Mesenchymal stem cell (in vitro differentiated cells and primary cell): ENCODE measurements around the gene ANKS1B.

Experiments used
- DNase-seq: peaks from one replicate; pipeline ENCODE4 v3.0.0-alpha.2; 2013
- H2AFZ ChIP-seq: one replicate; pipeline ENCODE4 v1.6.1; 2013; ENCODE audit warnings: low read depth, mild to moderate bottlenecking, control low read depth, inconsistent platforms, low read length, moderate library complexity
- H2AK5ac ChIP-seq: 2 replicates; pipeline ENCODE4 v1.6.1; 2013; ENCODE audit warnings: low read length, moderate library complexity, mild to moderate bottlenecking, inconsistent platforms; ENCODE audit not compliant: severe bottlenecking
- H2BK120ac ChIP-seq: one replicate; pipeline ENCODE4 v1.6.1; 2013; ENCODE audit warnings: low read depth, mild to moderate bottlenecking, inconsistent platforms, low read length, moderate library complexity
- H2BK12ac ChIP-seq, 2 experiments: one replicate each; pipeline ENCODE4 v1.6.1; 2013; ENCODE audit warnings: inconsistent platforms in 2 of 2, low read length in 2 of 2, mild to moderate bottlenecking in 2 of 2, moderate library complexity in 2 of 2, control low read depth in 1 of 2
- H2BK15ac ChIP-seq: one replicate; pipeline ENCODE4 v1.6.1; 2013; ENCODE audit warnings: mild to moderate bottlenecking, low read depth, inconsistent platforms; ENCODE audit not compliant: poor library complexity, severe bottlenecking
- H2BK5ac ChIP-seq: 2 replicates; pipeline ENCODE4 v1.6.1; 2013; ENCODE audit warnings: low read depth, mild to moderate bottlenecking, low read length, control low read depth, inconsistent platforms; ENCODE audit not compliant: poor library complexity, severe bottlenecking
- H3K14ac ChIP-seq, 2 experiments: one replicate each; pipeline ENCODE4 v1.6.1; 2013; ENCODE audit warnings: inconsistent platforms in 2 of 2, low read length in 2 of 2, control low read depth in 1 of 2, mild to moderate bottlenecking in 1 of 2, moderate library complexity in 1 of 2
- H3K18ac ChIP-seq, 2 experiments: one replicate each; pipeline ENCODE4 v1.6.1; 2013; ENCODE audit warnings: inconsistent platforms in 2 of 2, low read length in 2 of 2, control low read depth in 1 of 2, low read depth in 1 of 2, mild to moderate bottlenecking in 1 of 2
- H3K23ac ChIP-seq, 2 experiments: one replicate each; pipeline ENCODE4 v1.6.1; 2013; ENCODE audit warnings: inconsistent platforms in 2 of 2, low read length in 2 of 2, mild to moderate bottlenecking in 2 of 2, moderate library complexity in 2 of 2, control low read depth in 1 of 2
- H3K27ac ChIP-seq: 2 replicates; pipeline ENCODE4 v1.5.1; 2013; ENCODE audit warnings: mild to moderate bottlenecking, moderate library complexity, low read length, control low read depth, inconsistent platforms; ENCODE audit not compliant: poor library complexity, severe bottlenecking
- H3K27me3 ChIP-seq, 2 experiments: 2 replicates each; pipeline versions ENCODE4 v1.6.1 to v1.7.0; 2013; ENCODE audit warnings: low read length in 2 of 2, mild to moderate bottlenecking in 2 of 2, moderate library complexity in 2 of 2, control low read depth in 1 of 2, inconsistent platforms in 1 of 2; ENCODE audit not compliant: control insufficient read depth in 1 of 2, insufficient read depth in 1 of 2
- H3K36me3 ChIP-seq, 2 experiments: 2 replicates each; pipeline versions ENCODE4 v1.6.1 to v1.7.0; 2013; ENCODE audit warnings: low read length in 2 of 2, control low read depth in 1 of 2, inconsistent platforms in 1 of 2, low read depth in 1 of 2, mild to moderate bottlenecking in 1 of 2; ENCODE audit not compliant: insufficient read depth in 2 of 2, control insufficient read depth in 1 of 2
- H3K4ac ChIP-seq, 2 experiments: one replicate each; pipeline ENCODE4 v1.6.1; 2013; ENCODE audit warnings: inconsistent platforms in 2 of 2, low read length in 2 of 2, mild to moderate bottlenecking in 2 of 2, moderate library complexity in 2 of 2, control low read depth in 1 of 2, low read depth in 1 of 2
- H3K4me1 ChIP-seq: 2 replicates; pipeline ENCODE4 v1.6.1; 2013; ENCODE audit warnings: low read depth, low read length, control low read depth; ENCODE audit not compliant: control insufficient read depth, insufficient read depth
- H3K4me2 ChIP-seq: 2 replicates; pipeline ENCODE4 v1.6.1; 2013; ENCODE audit warnings: low read length, mild to moderate bottlenecking, inconsistent platforms; ENCODE audit not compliant: poor library complexity, severe bottlenecking
- H3K4me3 ChIP-seq, 2 experiments: 2 replicates each; pipeline versions ENCODE4 v1.5.1 to v1.7.0; 2013; ENCODE audit warnings: low read length in 2 of 2, mild to moderate bottlenecking in 2 of 2, control low read depth in 1 of 2, low read depth in 1 of 2; ENCODE audit not compliant: insufficient read depth in 1 of 2
- H3K79me1 ChIP-seq: replicated peaks from 2 replicates; pipeline ENCODE4 v1.6.1; 2013; ENCODE audit warnings: mild to moderate bottlenecking, control low read depth, low read length, inconsistent platforms; ENCODE audit not compliant: poor library complexity, severe bottlenecking
- H3K9ac ChIP-seq: 2 replicates; pipeline ENCODE4 v1.7.0; 2013; ENCODE audit warnings: mild to moderate bottlenecking, low read length, moderate library complexity
- H3K9me3 ChIP-seq: 2 replicates; pipeline ENCODE4 v1.7.0; 2013; ENCODE audit warnings: mild to moderate bottlenecking, low read length; ENCODE audit not compliant: control insufficient read depth
- H4K8ac ChIP-seq: one replicate; pipeline ENCODE4 v1.6.1; 2013; ENCODE audit warnings: inconsistent platforms, mild to moderate bottlenecking, low read length, moderate library complexity
- H4K91ac ChIP-seq: one replicate; pipeline ENCODE4 v1.6.1; 2013; ENCODE audit warnings: mild to moderate bottlenecking, low read length, inconsistent platforms
- WGBS: methylation state at CpG from one replicate; pipeline ENCODE4 v1.1.7; 2013; ENCODE audit warnings: mixed read lengths; 5-methylcytosine and 5-hydroxymethylcytosine counted together

Gene ANKS1B

GRCh38 chr12:98817742-98818141 is 1167.0 kb downstream of the ANKS1B start:
- no peaks in the 10 kb centered on the region for H3K27me3 ChIP-seq
- no peak overlapping the region for H3K27ac ChIP-seq
- no peak overlapping the region for H2AFZ ChIP-seq
- H3K9ac ChIP-seq: no peak overlapping the region
- no peak overlapping the region for H2BK120ac ChIP-seq
- no peak overlapping the region for H3K23ac ChIP-seq
- WGBS: 46% methylated on average over 2 of the region's 2 CpGs
- H3K4me1 ChIP-seq: peaks cover 5% of the 10 kb centered on the region
- H4K8ac ChIP-seq: no peak overlapping the region
- H4K91ac ChIP-seq: no peak overlapping the region
- no peak overlapping the region for H3K18ac ChIP-seq
- no peak overlapping the region for H2AK5ac ChIP-seq
- H2BK5ac ChIP-seq: no peak overlapping the region
- DNase-seq: no peak
- H3K9me3 ChIP-seq: no peaks in the 10 kb centered on the region
- H2BK12ac ChIP-seq: no peak overlapping the region
- no peak overlapping the region for H3K4me2 ChIP-seq
- no peak overlapping the region for H2BK15ac ChIP-seq
- no peaks in the 10 kb centered on the region for H3K36me3 ChIP-seq
- H3K4ac ChIP-seq: no peak overlapping the region
- H3K4me3 ChIP-seq: no peak overlapping the region
- no peaks in the 10 kb centered on the region for H3K79me1 ChIP-seq
- no peak overlapping the region for H3K14ac ChIP-seq

GRCh38 chr12:98816720-98817119 is 1168.0 kb downstream of the ANKS1B start:
- H2BK15ac ChIP-seq: no peak overlapping the region
- no peak overlapping the region for H2BK5ac ChIP-seq
- H3K18ac ChIP-seq: no peak overlapping the region
- H2BK120ac ChIP-seq: no peak overlapping the region
- H3K4me3 ChIP-seq: no peak overlapping the region
- peaks cover 5% of the 10 kb centered on the region for H3K4me1 ChIP-seq
- H4K91ac ChIP-seq: no peak overlapping the region
- H3K9ac ChIP-seq: no peak overlapping the region
- H2BK12ac ChIP-seq: no peak overlapping the region
- H3K9me3 ChIP-seq: no peaks in the 10 kb centered on the region
- DNase-seq: no peak
- no peak overlapping the region for H3K23ac ChIP-seq
- H3K27ac ChIP-seq: no peak overlapping the region
- H2AK5ac ChIP-seq: no peak overlapping the region
- no peak overlapping the region for H4K8ac ChIP-seq
- 68% methylated on average over 3 of the region's 4 CpGs for WGBS
- no peak overlapping the region for H3K4me2 ChIP-seq
- H2AFZ ChIP-seq: no peak overlapping the region
- H3K36me3 ChIP-seq: no peaks in the 10 kb centered on the region
- H3K14ac ChIP-seq: no peak overlapping the region
- H3K4ac ChIP-seq: no peak overlapping the region
- no peaks in the 10 kb centered on the region for H3K79me1 ChIP-seq
- H3K27me3 ChIP-seq: no peaks in the 10 kb centered on the region

- no peaks in the 10 kb centered on the region for H3K36me3 ChIP-seq
- H3K4me1 ChIP-seq: no peaks in the 10 kb centered on the region
- no peak overlapping the region for H2BK15ac ChIP-seq
- peaks cover 0 to 2% of the 10 kb centered on the region in 2 experiments for H3K27me3 ChIP-seq
- no peak overlapping the region for H3K9ac ChIP-seq
- H3K4ac ChIP-seq: no peak overlapping the region
- H2AK5ac ChIP-seq: no peak overlapping the region
- no peaks in the 10 kb centered on the region for H3K9me3 ChIP-seq
- no peak overlapping the region for H2BK12ac ChIP-seq
- no peak overlapping the region for H3K14ac ChIP-seq
- H2AFZ ChIP-seq: no peak overlapping the region
- no peak overlapping the region for H2BK120ac ChIP-seq
- no peak overlapping the region for H3K23ac ChIP-seq
- no peak overlapping the region for H3K27ac ChIP-seq
- no peak overlapping the region for H4K91ac ChIP-seq
- no peak overlapping the region for H4K8ac ChIP-seq
- H3K18ac ChIP-seq: no peak overlapping the region
- no peaks in the 10 kb centered on the region for H3K79me1 ChIP-seq
- H2BK5ac ChIP-seq: no peak overlapping the region
- 91% methylated on average over 6 of the region's 6 CpGs for WGBS
- no peak for DNase-seq
- no peak overlapping the region for H3K4me3 ChIP-seq
- no peak overlapping the region for H3K4me2 ChIP-seq
Measured at GRCh38 chr12:98814254-98814653, 1170.5 kb downstream of the ANKS1B start.

GRCh38 chr12:98812225-98812624 is 1172.5 kb downstream of the ANKS1B start:
- Histone ChIP-seq H3K79me1 (no peaks in the 10 kb centered on the region), H3K36me3 (no peaks in the 10 kb centered on the region), H2AK5ac (no peak overlapping the region), H3K27me3 (peaks cover 0 to 2% of the 10 kb centered on the region in 2 experiments), H3K4me3 (no peak overlapping the region), H2BK12ac (no peak overlapping the region), H2BK5ac (no peak overlapping the region), H3K4me1 (no peaks in the 10 kb centered on the region), H3K4ac (no peak overlapping the region), H3K27ac (no peak overlapping the region), H3K4me2 (no peak overlapping the region), H4K8ac (peak overlapping the region; percentile 41), H3K9ac (no peak overlapping the region), H4K91ac (no peak overlapping the region), H3K9me3 (no peaks in the 10 kb centered on the region), H2AFZ (no peak overlapping the region), H3K14ac (no peak overlapping the region), H3K18ac (no peak overlapping the region), H3K23ac (no peak overlapping the region), H2BK120ac (no peak overlapping the region), H2BK15ac (no peak overlapping the region)
- DNase-seq: no peak
- WGBS: 78% methylated on average over 7 of the region's 7 CpGs
